Ovary (tissue), 9 donors: ENCODE data around the gene CCR3. TPM values are rescaled to one million over a fixed set of nuclear protein-coding genes. Genes with fewer than 3 reads are reported as not detected.

Experiments used
- DNase-seq, 5 donors: peaks; one replicate each; pipeline ENCODE4 v3.0.0-alpha.2; 2019 to 2020
- H3K27ac ChIP-seq, 2 donors: fragments of 200-600 bp; one replicate each; pipeline versions ENCODE4 v1.5.1 to v1.8.0; 2019 to 2022
- H3K27me3 ChIP-seq: fragments of 200-600 bp; one replicate; pipeline ENCODE4 v1.8.0; 2022
- H3K36me3 ChIP-seq: fragments of 200-600 bp; sonication (generic); one replicate; pipeline ENCODE4 v1.5.1; 2019
- H3K4me1 ChIP-seq: one replicate; pipeline ENCODE4 v1.8.1; 2013; ENCODE audit warnings: mild to moderate bottlenecking, moderate library complexity; ENCODE audit not compliant: insufficient read depth
- H3K4me3 ChIP-seq: fragments of 200-600 bp; sonication (generic); one replicate; pipeline ENCODE4 v1.5.1; 2017
- H3K9me3 ChIP-seq, 2 donors: fragments of 200-600 bp in 1 of 2; sonication (generic) in 1 of 2; one replicate each; pipeline versions ENCODE4 v1.5.1 to v1.8.1; 2013 to 2019; ENCODE audit warnings: mild to moderate bottlenecking in 1 of 2, moderate library complexity in 1 of 2
- EP300 ChIP-seq: sonication (generic); formaldehyde crosslinking; IDR thresholded peaks from one replicate; pipeline ENCODE4 v1.6.1; 2017; ENCODE audit warnings: antibody characterized with exemption
- POLR2A ChIP-seq: fragments of 450-650 bp; IDR thresholded peaks from one replicate; pipeline ENCODE4 v1.6.1; 2017; ENCODE audit warnings: antibody characterized with exemption, mild to moderate bottlenecking, moderate library complexity
- WGBS, 3 donors: extraction: QIAGEN DNeasy Blood & Tissue Kit in 1 of 3; methylation state at CpG; one replicate each; pipeline versions ENCODE4 v1.1.5 to v1.1.7; 2013 to 2017; 5-methylcytosine and 5-hydroxymethylcytosine counted together
- intact Hi-C, 4 donors: fragments of 100-400 bp; cut with DNase I; formaldehyde crosslinking; loops; one replicate each; pipeline versions ENCODE4 v1.11.0 to v1.15.1; 2022 to 2023
- polyA plus RNA-seq, 2 donors: library from polyadenylated mRNA; stranded (reverse); fragments of 200-250 nt in 1 of 2; fragments of 350-450 nt in 1 of 2; fragmentation: Illumina TruSeq in 1 of 2; extraction: RNeasy Lipid Tissue Mini Kit (QIAGEN cat#74804) in 1 of 2; gene quantifications; one replicate each; pipeline ENCODE4 v1.2.3, GENCODE V29; 2013 to 2014
- total RNA-seq, 7 donors: library from RNA; depleted of rRNA in 2 of 7; stranded (reverse); fragments of >200 nt in 2 of 7; fragmentation: NEBNext Ultra II Directional in 3 of 7; extraction: Animal tissue kit (Norgen Biotek cat#: 25700) in 3 of 7; gene quantifications; one replicate each; pipeline versions ENCODE4 v1.1.0 to v1.2.4, GENCODE V29; 2016 to 2023
- TF ChIP-seq, protein P1 (sequence below), 3 donors: fragments of 450-650 bp in 2 of 3; fragments of 200-600 bp in 1 of 3; IDR thresholded peaks; one replicate each; pipeline versions ENCODE4 v1.5.1 to v1.8.0; 2016 to 2022; ENCODE audit warnings: antibody characterized with exemption in 3 of 3, mild to moderate bottlenecking in 1 of 3
- donor health status: DM: no; HTN: no; CAD: no; lungs with moderate emphysema.
- donor health status: DM: no; HTN: no; CAD: no.
- donor health status: Bipolar disorder and iron deficiency.
- donor health status: DM: yes; HTN: yes; CAD: no.
- donor health status: DM: no; HTN: no; CAD: no.
- donor health status: DM: yes; HTN: yes; CAD: no.

Gene CCR3
- total and polyA plus RNA-seq, 9 donors, result not detected

DNA sequence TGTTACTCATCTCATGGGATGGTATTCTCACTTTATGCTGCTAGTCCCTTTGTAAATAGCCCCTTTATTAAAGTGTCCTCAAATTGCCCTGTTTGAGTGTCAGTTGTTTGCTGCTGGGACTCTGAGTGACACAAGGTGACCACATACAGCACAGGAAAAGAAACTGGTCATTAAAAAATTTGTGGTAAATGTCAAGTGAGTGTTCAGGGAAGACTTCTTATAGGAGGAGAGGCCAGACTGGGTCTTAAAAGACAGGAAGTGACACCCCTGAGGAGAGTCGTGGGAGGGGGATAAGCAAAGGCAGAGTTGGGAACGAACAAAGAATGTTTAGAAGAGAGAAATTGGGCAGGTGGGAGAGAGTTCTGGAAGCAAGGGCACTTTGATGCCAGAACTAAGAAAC is 35.2 kb downstream of the CCR3 start:
- no peak for DNase-seq
- Histone ChIP-seq H3K9me3 (peaks cover 0 to 3% of the 10 kb centered on the region in 2 donors), H3K27me3 (no peaks in the 10 kb centered on the region), H3K4me3 (no peak overlapping the region), H3K27ac (no peak overlapping the region), H3K36me3 (no peaks in the 10 kb centered on the region), H3K4me1 (no peaks in the 10 kb centered on the region)
- WGBS, 3 donors, result 46 to 66% (median 59%) methylated on average over 2 of the region's 2 CpGs
- TF ChIP-seq EP300 (no peak), POLR2A (no peak)
- TF ChIP-seq, protein P1, sequence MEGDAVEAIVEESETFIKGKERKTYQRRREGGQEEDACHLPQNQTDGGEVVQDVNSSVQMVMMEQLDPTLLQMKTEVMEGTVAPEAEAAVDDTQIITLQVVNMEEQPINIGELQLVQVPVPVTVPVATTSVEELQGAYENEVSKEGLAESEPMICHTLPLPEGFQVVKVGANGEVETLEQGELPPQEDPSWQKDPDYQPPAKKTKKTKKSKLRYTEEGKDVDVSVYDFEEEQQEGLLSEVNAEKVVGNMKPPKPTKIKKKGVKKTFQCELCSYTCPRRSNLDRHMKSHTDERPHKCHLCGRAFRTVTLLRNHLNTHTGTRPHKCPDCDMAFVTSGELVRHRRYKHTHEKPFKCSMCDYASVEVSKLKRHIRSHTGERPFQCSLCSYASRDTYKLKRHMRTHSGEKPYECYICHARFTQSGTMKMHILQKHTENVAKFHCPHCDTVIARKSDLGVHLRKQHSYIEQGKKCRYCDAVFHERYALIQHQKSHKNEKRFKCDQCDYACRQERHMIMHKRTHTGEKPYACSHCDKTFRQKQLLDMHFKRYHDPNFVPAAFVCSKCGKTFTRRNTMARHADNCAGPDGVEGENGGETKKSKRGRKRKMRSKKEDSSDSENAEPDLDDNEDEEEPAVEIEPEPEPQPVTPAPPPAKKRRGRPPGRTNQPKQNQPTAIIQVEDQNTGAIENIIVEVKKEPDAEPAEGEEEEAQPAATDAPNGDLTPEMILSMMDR (IDR thresholded peaks at IDR 0.05), result no peak
- intact Hi-C loops, result no loop called here

GRCh38 chr3:46278816-46279672 is 36.8 kb downstream of the CCR3 start:
- DNase-seq, result no peak
- no peaks in the 10 kb centered on the region for H3K36me3 ChIP-seq
- H3K4me1 ChIP-seq, result no peaks in the 10 kb centered on the region
- intact Hi-C loops, result no loop called here
- no peaks in the 10 kb centered on the region for H3K27me3 ChIP-seq
- no peak overlapping the region for H3K4me3 ChIP-seq
- H3K27ac ChIP-seq, result no peak overlapping the region
- TF ChIP-seq POLR2A (no peak), EP300 (no peak)
- TF ChIP-seq, protein P1 (IDR thresholded peaks at IDR 0.05), result no peak
- 89 to 98% (median 93%) methylated on average over 3 of the region's 3 CpGs for WGBS, 3 donors
- H3K9me3 ChIP-seq, result peaks cover 0 to 3% of the 10 kb centered on the region in 2 donors

DNA sequence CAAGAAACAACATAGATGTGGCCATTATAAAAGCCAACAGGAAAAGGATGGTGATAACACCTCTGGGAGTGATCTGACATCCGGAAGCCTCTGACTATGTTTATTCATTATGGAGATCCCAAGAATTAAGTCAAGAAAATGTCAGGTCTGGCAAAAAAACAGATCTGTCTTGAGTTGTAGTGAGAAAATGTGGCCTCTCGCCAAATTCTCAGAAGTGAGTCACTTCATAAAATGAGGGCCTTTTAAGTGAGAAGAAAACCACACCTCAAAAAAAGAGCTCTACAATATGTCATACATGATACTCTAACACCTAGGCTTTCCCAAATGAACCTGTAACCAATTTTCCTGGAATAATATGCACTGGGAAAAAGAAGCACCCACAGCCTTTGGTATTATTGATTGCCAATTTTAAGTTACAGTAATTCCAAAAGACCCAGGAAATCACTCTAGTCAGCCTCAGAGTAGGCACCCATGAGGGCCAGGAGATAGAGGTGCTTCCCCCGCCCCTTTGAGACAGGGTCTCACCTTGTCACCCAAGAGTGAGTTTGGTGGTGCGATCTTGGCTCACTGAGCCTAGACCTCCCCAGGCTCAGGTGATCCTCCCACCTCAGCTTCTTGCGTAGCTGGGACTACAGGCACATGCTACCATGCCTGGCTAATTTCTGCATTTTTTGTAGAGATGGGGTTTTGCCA is 38.0 kb downstream of the CCR3 start:
- DNase-seq, result no peak
- intact Hi-C loops, result no loop called here
- no peaks in the 10 kb centered on the region for H3K4me1 ChIP-seq
- H3K36me3 ChIP-seq, result no peaks in the 10 kb centered on the region
- no peaks in the 10 kb centered on the region for H3K27me3 ChIP-seq
- TF ChIP-seq EP300, result no peak
- TF ChIP-seq, protein P1 (IDR thresholded peaks at IDR 0.05), result no peak
- TF ChIP-seq POLR2A, result no peak
- WGBS, 3 donors, result 89 to 91% (median 91%) methylated on average over 5 of the region's 5 CpGs
- peaks cover 0 to 3% of the 10 kb centered on the region in 2 donors for H3K9me3 ChIP-seq
- no peak overlapping the region for H3K4me3 ChIP-seq
- no peak overlapping the region for H3K27ac ChIP-seq

GRCh38 chr3:46281551-46281950 is 39.3 kb downstream of the CCR3 start:
- intact Hi-C loops, result no loop called here
- H3K27ac ChIP-seq, result no peak overlapping the region
- H3K4me3 ChIP-seq, result no peak overlapping the region
- H3K4me1 ChIP-seq, result no peaks in the 10 kb centered on the region
- DNase-seq, result no peak
- peaks cover 0 to 3% of the 10 kb centered on the region in 2 donors for H3K9me3 ChIP-seq
- TF ChIP-seq POLR2A (no peak), EP300 (no peak)
- TF ChIP-seq, protein P1 (IDR thresholded peaks at IDR 0.05), result no peak
- H3K27me3 ChIP-seq, result no peaks in the 10 kb centered on the region
- WGBS, 3 donors, result 80 to 84% (median 83%) methylated on average over 1 of the region's 1 CpG
- no peaks in the 10 kb centered on the region for H3K36me3 ChIP-seq
